ENCODE results near the gene CLPX. TPM values are rescaled to one million over a fixed set of nuclear protein-coding genes. Genes with fewer than 3 reads are reported as not detected.
A peak's percentile ranks its signal among the peaks of the same experiment; 100 is the strongest.

CLPX gene
- total RNA-seq, 1 experiment from 2014 or later: 44.1 TPM

DNA sequence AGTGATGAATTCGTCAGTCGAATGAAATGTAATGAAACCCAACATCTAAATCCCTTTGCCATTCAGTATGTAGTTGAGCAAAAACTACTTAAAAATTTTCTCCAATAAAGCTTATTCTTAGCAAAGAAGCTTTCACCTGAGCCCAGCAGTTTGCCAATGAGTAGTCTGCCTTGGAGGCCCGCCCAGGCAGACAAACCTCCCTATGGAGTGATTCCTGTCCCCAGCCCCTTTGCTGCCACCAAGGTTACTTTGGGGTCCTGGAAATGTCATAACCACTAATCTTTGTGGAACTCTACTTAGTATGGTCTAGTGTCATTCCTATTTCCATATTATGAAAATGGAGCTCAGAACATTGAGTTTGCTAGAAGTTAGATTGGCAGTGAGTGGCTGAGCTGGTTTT is 82.2 kb downstream of the CLPX start:
- ChIA-PET POLR2A (ENCODE audit: unreplicated experiment) (interaction anchor here (0.6 to 1.0 kb wide), 3 partner anchors 15 to 202 kb away, joined by 7 to 11 read pairs (median 7); partner anchors contain the start of genes CLPX and RNU5B-1), CTCF (interaction anchor here (0.6 to 0.7 kb wide), 3 partner anchors 51 to 368 kb away, joined by 3 to 4 read pairs (median 3); no protein-coding TSS in a partner anchor)
- Histone ChIP-seq H2AFZ (no peak overlapping the region), H3K27me3 (ENCODE audit: insufficient read depth, low read depth) (no peaks in the 10 kb centered on the region), H3K9me3 (ENCODE audit: insufficient read depth, low read depth) (no peaks in the 10 kb centered on the region), H3K79me2 (ENCODE audit: low read depth) (no peaks in the 10 kb centered on the region), H3K4me1 (replicated peaks; ENCODE audit: insufficient read depth) (no peaks in the 10 kb centered on the region), H3K9me2 (ENCODE audit: insufficient read depth) (no peaks in the 10 kb centered on the region), H3F3A (ENCODE audit: insufficient read depth, low read depth) (no peaks in the 10 kb centered on the region), H3K4me3 (no peak overlapping the region), H3K4me2 (no peak overlapping the region), H4K20me1 (ENCODE audit: insufficient read depth) (no peaks in the 10 kb centered on the region), H3K36me3 (ENCODE audit: low read depth) (no peaks in the 10 kb centered on the region), H3K27ac (no peak overlapping the region)
- TF ChIP-seq EZH2 (IDR thresholded peaks at IDR 0.05; ENCODE audit: low read depth): no peak
- TF ChIP-seq, protein P1, sequence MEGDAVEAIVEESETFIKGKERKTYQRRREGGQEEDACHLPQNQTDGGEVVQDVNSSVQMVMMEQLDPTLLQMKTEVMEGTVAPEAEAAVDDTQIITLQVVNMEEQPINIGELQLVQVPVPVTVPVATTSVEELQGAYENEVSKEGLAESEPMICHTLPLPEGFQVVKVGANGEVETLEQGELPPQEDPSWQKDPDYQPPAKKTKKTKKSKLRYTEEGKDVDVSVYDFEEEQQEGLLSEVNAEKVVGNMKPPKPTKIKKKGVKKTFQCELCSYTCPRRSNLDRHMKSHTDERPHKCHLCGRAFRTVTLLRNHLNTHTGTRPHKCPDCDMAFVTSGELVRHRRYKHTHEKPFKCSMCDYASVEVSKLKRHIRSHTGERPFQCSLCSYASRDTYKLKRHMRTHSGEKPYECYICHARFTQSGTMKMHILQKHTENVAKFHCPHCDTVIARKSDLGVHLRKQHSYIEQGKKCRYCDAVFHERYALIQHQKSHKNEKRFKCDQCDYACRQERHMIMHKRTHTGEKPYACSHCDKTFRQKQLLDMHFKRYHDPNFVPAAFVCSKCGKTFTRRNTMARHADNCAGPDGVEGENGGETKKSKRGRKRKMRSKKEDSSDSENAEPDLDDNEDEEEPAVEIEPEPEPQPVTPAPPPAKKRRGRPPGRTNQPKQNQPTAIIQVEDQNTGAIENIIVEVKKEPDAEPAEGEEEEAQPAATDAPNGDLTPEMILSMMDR (conservative IDR thresholded peaks at IDR 0.05): no peak
- DNase-seq: no peak
- intact Hi-C loops (cut with micrococcal nuclease; ENCODE audit: unreplicated experiment): loop anchor here (5.0 kb wide), 1 partner anchor 371 kb away; no protein-coding TSS in a partner anchor
- BruUV-seq (replicated peaks): no TSS peak

DNA sequence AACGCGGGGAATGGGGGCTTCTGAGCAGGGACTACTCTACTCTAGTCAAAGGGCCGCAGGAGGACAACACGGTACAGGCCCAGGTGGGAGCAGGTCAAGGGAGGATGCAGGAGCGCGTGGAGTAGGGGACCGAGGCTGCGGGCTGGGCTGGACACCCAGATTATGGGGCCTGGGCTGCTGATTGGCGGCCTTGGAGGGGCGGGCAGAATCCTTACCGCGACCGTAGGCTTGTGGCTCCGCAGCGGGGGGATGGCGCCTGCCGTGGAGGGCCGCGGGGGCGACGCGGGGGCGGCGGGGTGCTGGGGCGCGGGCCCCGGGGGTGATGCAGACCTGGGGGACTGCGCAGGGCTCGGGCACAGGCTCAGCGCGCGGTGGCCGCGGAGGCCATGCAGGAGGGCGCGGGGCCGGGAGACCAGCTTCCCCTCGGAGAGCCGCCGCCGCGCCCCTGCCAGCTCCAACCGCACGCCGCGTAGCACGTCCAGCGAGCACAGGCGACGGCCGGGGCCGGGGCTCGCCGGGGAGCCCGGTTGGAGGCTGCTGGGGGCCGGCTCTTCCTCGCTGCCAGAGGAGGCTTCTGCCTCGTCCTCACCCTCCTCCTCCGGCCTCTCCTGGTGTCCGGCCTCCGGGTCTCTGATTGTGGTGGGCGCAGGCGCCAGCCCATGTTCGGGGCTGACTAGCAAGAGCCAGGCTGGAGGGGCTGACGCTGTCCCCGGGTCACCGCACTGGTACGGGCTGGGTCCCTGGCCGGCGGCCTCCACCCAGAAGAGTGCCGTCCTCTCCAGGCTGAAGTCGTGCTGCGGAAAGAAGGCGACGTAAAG is 83.0 kb downstream of the CLPX start:
- ChIA-PET POLR2A (ENCODE audit: unreplicated experiment) (no interaction called here), CTCF (interaction anchor here (0.6 to 1.5 kb wide), 6 partner anchors 9 to 68 kb away, joined by 3 to 11 read pairs (median 6); no protein-coding TSS in a partner anchor)
- Histone ChIP-seq H3K4me1 (replicated peaks; ENCODE audit: insufficient read depth) (no peaks in the 10 kb centered on the region), H3K27ac (no peak overlapping the region), H3K36me3 (ENCODE audit: low read depth) (no peaks in the 10 kb centered on the region), H3K9me3 (ENCODE audit: insufficient read depth, low read depth) (no peaks in the 10 kb centered on the region), H2AFZ (no peak overlapping the region), H4K20me1 (ENCODE audit: insufficient read depth) (no peaks in the 10 kb centered on the region), H3K27me3 (ENCODE audit: insufficient read depth, low read depth) (no peaks in the 10 kb centered on the region), H3K4me3 (no peak overlapping the region), H3K4me2 (no peak overlapping the region), H3K79me2 (ENCODE audit: low read depth) (no peaks in the 10 kb centered on the region), H3F3A (ENCODE audit: insufficient read depth, low read depth) (no peaks in the 10 kb centered on the region), H3K9me2 (ENCODE audit: insufficient read depth) (no peaks in the 10 kb centered on the region)
- TF ChIP-seq, protein P1 (conservative IDR thresholded peaks at IDR 0.05): peak; percentile 0; the same call in 1 of the 2 replicates
- no peak for TF ChIP-seq EZH2 (IDR thresholded peaks at IDR 0.05; ENCODE audit: low read depth)
- no TSS peak for BruUV-seq (replicated peaks)
- DNase-seq: no peak
- intact Hi-C loops (cut with micrococcal nuclease; ENCODE audit: unreplicated experiment): loop anchor here (1.0 to 5.0 kb wide), 3 partner anchors 48 to 370 kb away; no protein-coding TSS in a partner anchor

DNA sequence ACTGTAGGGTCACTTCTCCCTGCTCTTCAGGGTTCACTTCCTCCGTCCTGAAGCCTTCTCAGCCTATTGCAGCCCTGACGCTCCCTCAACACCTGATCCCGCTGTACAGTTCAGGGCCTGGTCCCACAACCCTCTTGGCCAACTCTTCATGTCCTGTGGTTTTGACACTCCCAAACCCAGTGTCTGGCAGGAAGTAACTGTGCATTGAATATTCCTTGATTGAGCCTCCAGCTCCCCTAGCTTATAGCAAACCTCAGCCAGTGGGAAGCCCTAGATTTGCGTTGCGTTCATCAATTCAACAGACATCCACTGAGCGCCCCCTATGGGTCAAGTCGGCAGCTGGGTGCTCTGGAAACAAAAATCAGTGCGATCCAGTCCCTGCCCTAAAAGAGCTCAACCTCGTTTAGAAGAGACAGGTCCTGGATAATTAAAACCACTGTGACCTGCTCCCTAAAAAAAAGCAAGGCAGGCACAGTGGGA is 83.7 kb downstream of the CLPX start:
- H3K36me3 ChIP-seq (ENCODE audit: low read depth): no peaks in the 10 kb centered on the region

More for the DNA sequence above, 83.7 kb downstream of the CLPX start:
- no peak overlapping the region for H3K4me3 ChIP-seq
- intact Hi-C loops (cut with micrococcal nuclease; ENCODE audit: unreplicated experiment): loop anchor here (1.0 to 5.0 kb wide), 3 partner anchors 47 to 369 kb away; no protein-coding TSS in a partner anchor
- H3K4me2 ChIP-seq: no peak overlapping the region
- CTCF ChIA-PET: interaction anchor here (0.6 to 1.5 kb wide), 6 partner anchors 9 to 68 kb away, joined by 3 to 11 read pairs (median 6); no protein-coding TSS in a partner anchor
- no peak overlapping the region for H3K27ac ChIP-seq
- H3K9me2 ChIP-seq (ENCODE audit: insufficient read depth): no peaks in the 10 kb centered on the region
- no TSS peak for BruUV-seq (replicated peaks)
- peak in 1 of 2 experiments; percentile 49 for DNase-seq
- no peaks in the 10 kb centered on the region for H3K79me2 ChIP-seq (ENCODE audit: low read depth)
- no peaks in the 10 kb centered on the region for H3K27me3 ChIP-seq (ENCODE audit: insufficient read depth, low read depth)
- POLR2A ChIA-PET (ENCODE audit: unreplicated experiment): no interaction called here
- H3K9me3 ChIP-seq (ENCODE audit: insufficient read depth, low read depth): no peaks in the 10 kb centered on the region
- no peak overlapping the region for H2AFZ ChIP-seq
- no peaks in the 10 kb centered on the region for H3K4me1 ChIP-seq (replicated peaks; ENCODE audit: insufficient read depth)
- no peaks in the 10 kb centered on the region for H4K20me1 ChIP-seq (ENCODE audit: insufficient read depth)
- TF ChIP-seq, protein P1 (conservative IDR thresholded peaks at IDR 0.05): peak; percentile 77
- TF ChIP-seq EZH2 (IDR thresholded peaks at IDR 0.05; ENCODE audit: low read depth): no peak
- H3F3A ChIP-seq (ENCODE audit: insufficient read depth, low read depth): no peaks in the 10 kb centered on the region
